IMR-90 (cell line): ENCODE results near the gene LRP5.

Source experiments
- BHLHE40 ChIP-seq: fragments of 150-350 bp; IDR thresholded peaks from 2 replicates; pipeline ENCODE4 v1.6.1; 2016; ENCODE audit warnings: mild to moderate bottlenecking, low read depth, low read length
- CEBPB ChIP-seq: IDR thresholded peaks from 2 replicates; pipeline ENCODE4 v1.6.1; 2012; ENCODE audit warnings: low read depth, low read length, improper control_type of control experiment
- MXI1 ChIP-seq: IDR thresholded peaks from 2 replicates; pipeline ENCODE4 v1.6.1; 2012; ENCODE audit warnings: low read depth, mild to moderate bottlenecking, low read length, moderate library complexity, borderline replicate concordance
- RAD21 ChIP-seq: IDR thresholded peaks from 2 replicates; pipeline ENCODE4 v1.6.1; 2012; ENCODE audit warnings: low read length, improper control_type of control experiment
- TF ChIP-seq, protein P1 (sequence below): conservative IDR thresholded peaks from 2 replicates; pipeline ENCODE4 v1.5.1; 2012; ENCODE audit warnings: mild to moderate bottlenecking, low read depth, low read length, improper control_type of control experiment

DNA sequence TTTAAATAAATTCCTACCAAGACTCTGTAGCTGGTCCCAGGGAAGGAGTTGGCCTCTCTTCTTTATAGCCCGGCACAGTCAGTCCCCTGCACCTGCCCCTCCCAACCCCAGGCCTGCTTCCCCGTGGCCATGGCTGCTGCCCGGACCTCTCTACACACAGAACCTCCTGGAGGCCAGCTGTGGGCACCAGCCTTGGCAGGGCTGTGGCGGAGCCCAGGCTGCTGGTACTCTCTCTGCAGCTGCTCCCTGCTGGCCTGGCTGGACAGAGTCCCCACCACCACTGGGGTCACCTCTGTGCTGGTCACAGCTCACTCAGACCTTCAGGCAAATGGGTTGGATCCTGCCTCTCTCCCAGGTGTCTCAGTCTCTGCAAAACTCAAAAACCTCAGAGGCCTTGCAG, 69.3 kb downstream of the LRP5 start:
- TF ChIP-seq, protein P1, sequence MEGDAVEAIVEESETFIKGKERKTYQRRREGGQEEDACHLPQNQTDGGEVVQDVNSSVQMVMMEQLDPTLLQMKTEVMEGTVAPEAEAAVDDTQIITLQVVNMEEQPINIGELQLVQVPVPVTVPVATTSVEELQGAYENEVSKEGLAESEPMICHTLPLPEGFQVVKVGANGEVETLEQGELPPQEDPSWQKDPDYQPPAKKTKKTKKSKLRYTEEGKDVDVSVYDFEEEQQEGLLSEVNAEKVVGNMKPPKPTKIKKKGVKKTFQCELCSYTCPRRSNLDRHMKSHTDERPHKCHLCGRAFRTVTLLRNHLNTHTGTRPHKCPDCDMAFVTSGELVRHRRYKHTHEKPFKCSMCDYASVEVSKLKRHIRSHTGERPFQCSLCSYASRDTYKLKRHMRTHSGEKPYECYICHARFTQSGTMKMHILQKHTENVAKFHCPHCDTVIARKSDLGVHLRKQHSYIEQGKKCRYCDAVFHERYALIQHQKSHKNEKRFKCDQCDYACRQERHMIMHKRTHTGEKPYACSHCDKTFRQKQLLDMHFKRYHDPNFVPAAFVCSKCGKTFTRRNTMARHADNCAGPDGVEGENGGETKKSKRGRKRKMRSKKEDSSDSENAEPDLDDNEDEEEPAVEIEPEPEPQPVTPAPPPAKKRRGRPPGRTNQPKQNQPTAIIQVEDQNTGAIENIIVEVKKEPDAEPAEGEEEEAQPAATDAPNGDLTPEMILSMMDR: no peak
- TF ChIP-seq RAD21: no peak
- no peak for TF ChIP-seq MXI1
- TF ChIP-seq BHLHE40: no peak
- no peak for TF ChIP-seq CEBPB
